Measurements from ENCODE around the gene TSEN2. TPM values are rescaled to one million over a fixed set of nuclear protein-coding genes. Genes with fewer than 3 reads are reported as not detected.

Gene TSEN2
- total RNA-seq, 2 experiments from 2014 or later, result 33.2 to 41.4 TPM

DNA sequence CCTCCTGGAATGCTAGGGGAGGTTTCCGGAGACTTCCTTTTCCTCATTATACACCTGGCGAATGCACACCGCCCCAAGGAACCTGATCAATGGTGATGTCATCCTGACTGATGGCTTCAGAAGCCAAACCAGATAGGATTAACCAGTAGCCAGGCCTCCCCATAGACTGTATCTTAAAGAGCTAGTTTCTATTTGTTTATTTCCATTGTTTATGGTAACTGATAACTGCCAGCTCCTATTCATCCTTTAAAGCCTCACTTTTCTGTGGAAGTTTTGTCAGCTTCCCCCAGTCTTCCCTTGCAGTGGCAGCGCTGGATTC, 61.2 kb downstream of the TSEN2 start, which contains the start of gene MKRN2OS:
MKRN2OS (minus strand) TSS at position 27 of the 319 bp plus-strand sequence. CDS start 35 bp downstream, outside the sequence.
- POLR2A ChIA-PET, result interaction anchor here (1.1 to 1.4 kb wide), 2 partner anchors 10 to 14 kb away, joined by 3 read pairs; no protein-coding TSS in a partner anchor
- CTCF ChIA-PET (ENCODE audit: unreplicated experiment), result no interaction called here
- no TSS peak for BruUV-seq (replicated peaks)

GRCh38 chr3:12549971-12550760, 65.9 kb downstream of the TSEN2 start:
- TF ChIP-seq CTCF (conservative IDR thresholded peaks at IDR 0.05; ENCODE audit: low read length) (no peak), EZH2phosphoT487 (IDR thresholded peaks at IDR 0.05; ENCODE audit: borderline replicate concordance, low read depth, low read length) (no peak)
- Histone ChIP-seq H3K4me2 (ENCODE audit: low read length) (no peak overlapping the region), H2AFZ (ENCODE audit: low read length) (no peak overlapping the region), H3K9me2 (ENCODE audit: insufficient read depth, low read length) (no peaks in the 10 kb centered on the region), H3K27ac (ENCODE audit: low read depth, low read length, poor library complexity, severe bottlenecking) (no peak overlapping the region), H4K20me1 (ENCODE audit: insufficient read depth, low read length) (no peaks in the 10 kb centered on the region), H3K36me3 (ENCODE audit: insufficient read depth, low read length) (no peaks in the 10 kb centered on the region), H3K79me2 (ENCODE audit: insufficient read depth, low read depth, low read length) (no peaks in the 10 kb centered on the region), H3K9me3 (ENCODE audit: low read length) (no peaks in the 10 kb centered on the region), H3K4me1 (ENCODE audit: insufficient read depth, low read length, poor library complexity, severe bottlenecking) (no peaks in the 10 kb centered on the region), H3K4me3 (ENCODE audit: low read depth, low read length, poor library complexity, severe bottlenecking) (no peak overlapping the region)
- ChIA-PET POLR2A (interaction anchor here (0.6 kb wide), 1 partner anchor 112 kb away, joined by 3 read pairs; no protein-coding TSS in a partner anchor), CTCF (ENCODE audit: unreplicated experiment) (no interaction called here)
- BruUV-seq (replicated peaks), result no TSS peak
- DNase-seq (ENCODE audit: low spot score), result no peak
- intact Hi-C loops (cut with micrococcal nuclease; ENCODE audit: unreplicated experiment), result no loop called here

More for the DNA sequence above, 61.2 kb downstream of the TSEN2 start, which contains the start of gene MKRN2OS:
- peaks cover under 1% of the 10 kb centered on the region; the same call in 1 of the 2 replicates for H3K36me3 ChIP-seq (ENCODE audit: insufficient read depth, low read length)
- no peaks in the 10 kb centered on the region for H3K9me2 ChIP-seq (ENCODE audit: insufficient read depth, low read length)
- no peak within 1 kb of the TSS for H3K4me3 ChIP-seq (ENCODE audit: low read depth, low read length, poor library complexity, severe bottlenecking)
- no peaks in the 10 kb centered on the region for H3K4me1 ChIP-seq (ENCODE audit: insufficient read depth, low read length, poor library complexity, severe bottlenecking)
- no peak within 1 kb of the TSS for H2AFZ ChIP-seq (ENCODE audit: low read length)
- no peak for DNase-seq (ENCODE audit: low spot score)
- intact Hi-C loops (cut with micrococcal nuclease; ENCODE audit: unreplicated experiment), result no loop called here
- TF ChIP-seq EZH2phosphoT487 (IDR thresholded peaks at IDR 0.05; ENCODE audit: borderline replicate concordance, low read depth, low read length) (no peak), CTCF (conservative IDR thresholded peaks at IDR 0.05; ENCODE audit: low read length) (no peak)
- no peaks in the 10 kb centered on the region for H3K79me2 ChIP-seq (ENCODE audit: insufficient read depth, low read depth, low read length)
- no peaks in the 10 kb centered on the region for H4K20me1 ChIP-seq (ENCODE audit: insufficient read depth, low read length)
- no peak within 1 kb of the TSS for H3K27ac ChIP-seq (ENCODE audit: low read depth, low read length, poor library complexity, severe bottlenecking)
- H3K9me3 ChIP-seq (ENCODE audit: low read length), result no peaks in the 10 kb centered on the region
- no peak within 1 kb of the TSS for H3K4me2 ChIP-seq (ENCODE audit: low read length)

- intact Hi-C loops (cut with micrococcal nuclease; ENCODE audit: unreplicated experiment), result no loop called here
- Histone ChIP-seq H3K4me2 (ENCODE audit: low read length) (peak overlapping the region; percentile 85), H3K27ac (ENCODE audit: low read depth, low read length, poor library complexity, severe bottlenecking) (no peak overlapping the region), H4K20me1 (ENCODE audit: insufficient read depth, low read length) (peaks cover 16% of the 10 kb centered on the region), H3K9me2 (ENCODE audit: insufficient read depth, low read length) (no peaks in the 10 kb centered on the region), H3K36me3 (ENCODE audit: insufficient read depth, low read length) (no peaks in the 10 kb centered on the region), H3K4me1 (ENCODE audit: insufficient read depth, low read length, poor library complexity, severe bottlenecking) (peaks cover 19% of the 10 kb centered on the region), H3K79me2 (ENCODE audit: insufficient read depth, low read depth, low read length) (peaks cover 20% of the 10 kb centered on the region), H3K4me3 (ENCODE audit: low read depth, low read length, poor library complexity, severe bottlenecking) (peak overlapping the region; percentile 67), H2AFZ (ENCODE audit: low read length) (peak overlapping the region; percentile 98), H3K9me3 (ENCODE audit: low read length) (no peaks in the 10 kb centered on the region)
- no TSS peak for BruUV-seq (replicated peaks)
- peak; percentile 51 for DNase-seq (ENCODE audit: low spot score)
- CTCF ChIA-PET (ENCODE audit: unreplicated experiment), result no interaction called here
- POLR2A ChIA-PET, result interaction anchor here (0.6 kb wide), 1 partner anchor 93 kb away, joined by 3 read pairs; no protein-coding TSS in a partner anchor
- TF ChIP-seq EZH2phosphoT487 (IDR thresholded peaks at IDR 0.05; ENCODE audit: borderline replicate concordance, low read depth, low read length), result no peak
- no peak for TF ChIP-seq CTCF (conservative IDR thresholded peaks at IDR 0.05; ENCODE audit: low read length)
Measured at GRCh38 chr3:12553921-12554391, 69.7 kb downstream of the TSEN2 start.
